ENCODE data around the gene PAK2. TPM values are rescaled to one million over a fixed set of nuclear protein-coding genes. Genes with fewer than 3 reads are reported as not detected.
"Not testable (repeated sequence)": the region's sequence is repeated elsewhere in the genome, so short reads cannot be mapped to it uniquely, and the experiment has no call there.

The PAK2 gene
- total RNA-seq, 1 donor from 2014 or later, result 52.1 TPM

DNA sequence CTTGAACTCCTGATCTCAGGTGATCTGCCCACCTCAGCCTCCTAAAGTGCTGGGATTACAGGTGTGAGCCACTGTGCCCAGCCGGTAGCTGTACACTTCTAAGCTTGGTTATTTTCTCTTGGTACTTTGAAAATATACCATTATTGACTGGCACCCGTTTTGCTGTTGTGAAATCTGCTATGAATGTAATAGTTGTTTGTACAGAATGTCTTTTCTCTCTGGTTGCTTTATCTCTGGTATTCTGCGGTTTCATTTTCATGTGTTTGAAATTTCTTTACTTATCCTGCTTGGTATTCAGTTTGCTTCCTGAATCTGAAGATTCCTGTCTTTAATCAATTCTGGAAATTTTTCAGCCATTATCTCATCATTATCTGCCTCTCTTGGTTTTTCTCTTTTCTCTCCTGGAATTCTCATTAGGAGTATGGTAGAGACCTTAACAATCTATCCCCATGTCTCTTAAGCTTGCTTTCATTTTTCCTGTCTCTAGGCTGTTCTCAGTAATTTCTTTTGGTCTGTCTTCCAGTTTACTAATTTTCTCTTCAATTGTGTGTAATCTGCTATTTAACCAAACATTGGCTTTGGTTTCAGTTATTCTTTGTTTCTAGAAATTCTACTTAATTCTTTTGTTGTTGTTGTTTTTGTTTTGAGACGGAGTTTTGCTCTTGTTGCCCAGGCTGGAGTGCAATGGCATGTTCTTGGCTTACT is 2.8 kb upstream of the PAK2 start:
- TF ChIP-seq, protein P1, sequence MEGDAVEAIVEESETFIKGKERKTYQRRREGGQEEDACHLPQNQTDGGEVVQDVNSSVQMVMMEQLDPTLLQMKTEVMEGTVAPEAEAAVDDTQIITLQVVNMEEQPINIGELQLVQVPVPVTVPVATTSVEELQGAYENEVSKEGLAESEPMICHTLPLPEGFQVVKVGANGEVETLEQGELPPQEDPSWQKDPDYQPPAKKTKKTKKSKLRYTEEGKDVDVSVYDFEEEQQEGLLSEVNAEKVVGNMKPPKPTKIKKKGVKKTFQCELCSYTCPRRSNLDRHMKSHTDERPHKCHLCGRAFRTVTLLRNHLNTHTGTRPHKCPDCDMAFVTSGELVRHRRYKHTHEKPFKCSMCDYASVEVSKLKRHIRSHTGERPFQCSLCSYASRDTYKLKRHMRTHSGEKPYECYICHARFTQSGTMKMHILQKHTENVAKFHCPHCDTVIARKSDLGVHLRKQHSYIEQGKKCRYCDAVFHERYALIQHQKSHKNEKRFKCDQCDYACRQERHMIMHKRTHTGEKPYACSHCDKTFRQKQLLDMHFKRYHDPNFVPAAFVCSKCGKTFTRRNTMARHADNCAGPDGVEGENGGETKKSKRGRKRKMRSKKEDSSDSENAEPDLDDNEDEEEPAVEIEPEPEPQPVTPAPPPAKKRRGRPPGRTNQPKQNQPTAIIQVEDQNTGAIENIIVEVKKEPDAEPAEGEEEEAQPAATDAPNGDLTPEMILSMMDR (conservative IDR thresholded peaks at IDR 0.05; ENCODE audit: low read depth, low read length), result no peak
- H3K4me3 ChIP-seq (ENCODE audit: low read depth, low read length), result no peak overlapping the region

DNA sequence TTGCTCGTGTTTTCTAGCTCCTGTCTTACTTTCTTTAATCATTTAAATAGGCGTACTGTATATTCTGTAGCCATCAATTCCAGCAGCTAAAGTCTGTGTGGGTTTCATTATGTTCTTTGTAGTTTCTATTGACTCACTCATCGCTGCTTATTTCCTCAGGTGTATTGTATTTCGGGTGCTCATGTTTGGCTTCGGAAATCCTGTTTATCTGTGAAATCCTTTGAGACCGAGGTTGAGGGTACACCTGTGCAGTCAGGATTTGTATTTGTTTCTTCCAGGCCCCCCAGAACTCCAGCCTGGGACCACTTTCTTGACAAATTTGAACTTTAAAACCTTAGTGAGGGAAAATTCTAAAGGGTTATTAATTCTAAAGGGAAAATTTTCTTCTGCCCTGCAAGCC is 2.0 kb upstream of the PAK2 start:
- no peak for DNase-seq (ENCODE audit: low read depth)
- H3K4me3 ChIP-seq (ENCODE audit: low read depth, low read length), result no peak overlapping the region
- TF ChIP-seq, protein P1 (conservative IDR thresholded peaks at IDR 0.05; ENCODE audit: low read depth, low read length), result no peak

More for the DNA sequence above, 2.8 kb upstream of the PAK2 start:
- no peak for DNase-seq (ENCODE audit: low read depth)

DNA sequence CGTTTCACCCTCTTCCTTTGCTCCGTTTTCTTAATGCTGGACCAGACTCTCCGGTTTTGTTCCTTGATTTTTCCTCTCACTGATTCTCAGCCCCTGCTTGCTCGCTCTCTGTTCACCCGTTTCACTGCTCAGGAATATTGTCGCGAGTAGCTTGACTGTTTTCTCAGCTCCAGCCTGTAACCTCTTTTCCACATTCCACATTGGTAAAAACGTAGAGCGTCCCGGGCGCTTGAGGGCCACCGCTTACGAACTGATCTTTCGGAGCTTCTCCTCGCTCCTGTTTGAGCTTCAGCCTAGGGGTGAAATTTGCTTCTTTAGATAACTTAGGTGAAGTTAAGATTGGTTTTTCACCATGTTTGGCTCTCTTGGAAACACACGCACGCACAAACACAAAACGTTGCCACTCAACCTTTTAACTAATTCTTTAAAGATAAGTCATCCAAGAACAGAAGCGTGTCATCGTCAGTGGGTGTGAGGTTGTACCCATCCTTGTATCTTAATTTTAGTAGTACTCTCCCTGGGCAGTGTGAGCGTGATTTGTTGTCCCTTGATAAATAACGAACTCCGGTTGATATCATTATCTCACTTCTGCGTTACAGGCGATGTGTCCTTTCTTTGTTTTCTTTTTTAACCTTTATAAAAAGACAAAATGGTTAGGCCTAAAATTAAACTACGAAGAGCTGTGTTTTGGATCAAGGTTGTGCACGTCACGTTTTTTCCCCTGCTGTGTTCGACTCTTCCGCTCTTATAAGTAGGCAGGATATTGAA is 1.0 kb downstream of the PAK2 start:
- no peak for DNase-seq (ENCODE audit: low read depth)
- H3K4me3 ChIP-seq (ENCODE audit: low read depth, low read length), result peak overlapping the region; percentile 93
- TF ChIP-seq, protein P1 (conservative IDR thresholded peaks at IDR 0.05; ENCODE audit: low read depth, low read length), result no peak

DNA sequence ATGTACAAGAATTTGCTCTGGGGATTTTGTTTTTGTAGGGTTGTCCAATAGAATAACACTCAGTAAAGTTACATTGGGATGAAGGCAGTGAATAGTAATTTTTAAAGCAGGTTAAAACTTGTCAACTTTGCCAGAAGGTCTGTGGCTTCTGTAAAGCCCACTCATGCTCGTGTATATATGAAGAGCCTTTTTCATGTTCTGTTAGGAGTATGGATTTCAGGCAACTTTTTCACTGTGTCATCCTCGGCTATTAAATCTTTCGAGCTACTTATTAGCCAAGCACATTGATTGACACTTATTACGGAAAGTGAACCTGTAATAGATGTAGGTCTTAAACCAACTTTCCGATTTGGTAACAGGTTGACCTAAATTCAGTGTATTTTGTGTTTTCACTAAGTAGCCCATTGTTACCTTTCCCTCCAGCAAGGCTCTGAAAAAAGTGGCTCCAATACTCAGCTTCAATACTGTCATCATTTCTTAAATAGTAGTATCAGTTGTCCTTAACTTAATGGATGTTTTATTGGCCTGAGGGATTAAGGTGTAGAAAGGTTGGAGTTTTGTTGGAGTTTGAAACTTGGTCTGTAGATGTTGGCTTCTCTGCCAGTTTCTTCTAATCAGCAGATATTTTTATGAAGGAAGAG is 1.7 kb downstream of the PAK2 start:
- H3K4me3 ChIP-seq (ENCODE audit: low read depth, low read length), result peak overlapping the region; percentile 93
- no peak for DNase-seq (ENCODE audit: low read depth)
- TF ChIP-seq, protein P1 (conservative IDR thresholded peaks at IDR 0.05; ENCODE audit: low read depth, low read length), result no peak

DNA sequence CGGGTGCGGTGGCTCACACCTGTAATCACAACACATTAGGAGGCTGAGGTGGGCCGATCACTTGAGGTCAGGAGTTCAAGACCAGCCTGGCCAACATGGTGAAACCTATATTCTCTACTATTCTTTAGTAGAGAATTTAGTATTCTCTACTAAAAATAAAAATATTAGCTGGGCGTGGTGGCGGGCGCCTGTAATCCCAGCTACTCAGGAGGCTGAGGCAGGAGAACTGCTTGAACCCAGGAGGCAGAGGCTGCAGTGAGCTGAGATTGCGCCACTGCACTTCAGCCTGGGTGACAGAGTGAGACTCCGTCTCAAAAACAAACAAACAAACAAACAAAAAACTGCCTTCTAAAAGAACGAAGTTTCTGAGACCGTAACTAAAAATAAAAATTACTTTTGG is 3.9 kb downstream of the PAK2 start:
- H3K4me3 ChIP-seq (ENCODE audit: low read depth, low read length); DNase-seq (ENCODE audit: low read depth): not testable (repeated sequence)

DNA sequence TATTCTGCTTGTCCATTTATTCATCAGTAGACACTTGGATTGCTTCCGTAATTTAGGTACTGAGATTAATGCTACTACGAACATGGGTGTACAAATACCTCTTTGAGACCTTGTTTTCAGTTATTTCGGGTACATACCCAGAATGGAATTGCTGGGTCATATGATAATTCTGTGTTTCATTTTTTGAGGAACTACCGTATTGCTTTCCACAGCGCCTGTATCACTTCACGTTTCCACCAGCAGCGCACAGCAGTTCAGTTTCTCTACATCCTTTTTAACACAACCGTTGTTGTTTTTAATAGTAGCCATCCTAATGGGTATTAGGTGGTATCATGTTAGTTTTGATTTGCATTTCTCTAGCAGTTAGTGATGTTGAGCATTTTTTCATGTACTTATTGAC is 9.5 kb downstream of the PAK2 start:
- TF ChIP-seq, protein P1 (conservative IDR thresholded peaks at IDR 0.05; ENCODE audit: low read depth, low read length), result no peak
- no peak for DNase-seq (ENCODE audit: low read depth)
- no peak overlapping the region for H3K4me3 ChIP-seq (ENCODE audit: low read depth, low read length)

DNA sequence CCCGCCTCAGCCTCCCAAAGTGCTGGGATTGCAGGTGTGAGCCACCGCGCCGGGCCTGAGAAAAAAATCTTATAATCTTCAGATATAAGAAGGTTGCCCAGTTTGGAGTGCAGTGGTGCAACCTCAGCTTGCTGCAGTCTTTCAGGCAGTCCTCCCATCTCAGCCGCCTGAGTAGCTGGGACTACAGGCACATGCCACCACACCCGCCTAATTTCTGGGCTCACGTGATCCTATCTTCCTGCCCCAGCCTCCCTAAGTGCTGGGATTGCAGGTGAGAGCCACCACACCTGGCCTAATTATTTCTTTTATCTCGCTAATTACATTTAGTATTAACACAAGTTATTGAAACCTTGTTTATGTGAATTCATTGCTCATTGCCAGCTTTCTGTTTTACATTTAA is 13.5 kb downstream of the PAK2 start:
- TF ChIP-seq, protein P1 (conservative IDR thresholded peaks at IDR 0.05; ENCODE audit: low read depth, low read length), result no peak
- no peak overlapping the region for H3K4me3 ChIP-seq (ENCODE audit: low read depth, low read length)
- DNase-seq (ENCODE audit: low read depth), result no peak

Data from epithelial cell of proximal tubule (primary cell).